H1 (cell line): Measurements from ENCODE around the gene EGFLAM. TPM values are rescaled to one million over a fixed set of nuclear protein-coding genes. Genes with fewer than 3 reads are reported as not detected.

Experiments used
- CTCF ChIA-PET: fragments of 300-600 bp; sonication (Branson Sonifier 250); formaldehyde crosslinking; loops from one replicate; lab custom pipeline; 2021; ENCODE audit not compliant: partially characterized antibody; lab: Charles Lee
- POLR2A ChIA-PET: fragments of 300-600 bp; sonication (Branson Sonifier 250); formaldehyde crosslinking; loops from one replicate; lab custom pipeline; 2021; ENCODE audit warnings: inconsistent platforms; ENCODE audit not compliant: partially characterized antibody; lab: Charles Lee
- DNase-seq, 2 experiments: peaks; one replicate each; pipeline versions ENCODE4 v3.0.0 to v3.0.0-alpha.2; 2010 to 2022; ENCODE audit warnings: low spot score in 2 of 2, low read depth in 1 of 2, mixed read lengths in 1 of 2
- FAIRE-seq: peaks from 2 replicates; lab custom pipeline; 2011; peaks lifted over from hg19 to GRCh38; lab: Jason Lieb, UNC
- H2AFZ ChIP-seq: 2 replicates; pipeline ENCODE4 v1.8.1; 2012; ENCODE audit warnings: low read length, inconsistent platforms
- H2AK5ac ChIP-seq: 2 replicates; pipeline ENCODE4 v1.6.1; 2013; ENCODE audit warnings: low read depth, low read length
- H2BK120ac ChIP-seq: replicated peaks from 2 replicates; pipeline ENCODE3; 2013; ENCODE audit warnings: low read depth, low read length, inconsistent platforms
- H2BK12ac ChIP-seq: 2 replicates; pipeline ENCODE4 v1.6.1; 2013; ENCODE audit warnings: low read depth, low read length
- H2BK15ac ChIP-seq: 2 replicates; pipeline ENCODE4 v1.6.1; 2013; ENCODE audit warnings: low read length
- H2BK20ac ChIP-seq: 2 replicates; pipeline ENCODE4 v1.6.1; 2013; ENCODE audit warnings: low read length
- H2BK5ac ChIP-seq: 2 replicates; pipeline ENCODE4 v1.6.1; 2013; ENCODE audit warnings: low read depth, low read length
- H3K14ac ChIP-seq: 2 replicates; pipeline ENCODE4 v1.6.1; 2013; ENCODE audit warnings: inconsistent platforms; ENCODE audit not compliant: insufficient read length
- H3K18ac ChIP-seq: 2 replicates; pipeline ENCODE4 v1.6.1; 2013; ENCODE audit warnings: low read length; ENCODE audit errors: extremely low read depth
- H3K23ac ChIP-seq: 2 replicates; pipeline ENCODE4 v1.6.1; 2013; ENCODE audit warnings: inconsistent platforms; ENCODE audit not compliant: insufficient read length
- H3K23me2 ChIP-seq: 2 replicates; pipeline ENCODE4 v1.6.1; 2013; ENCODE audit warnings: low read depth, low read length
- H3K27ac ChIP-seq: 2 replicates; pipeline ENCODE4 v1.6.1; 2011; ENCODE audit warnings: low read depth, low read length, inconsistent platforms
- H3K27me3 ChIP-seq, 4 experiments: replicated peaks in 1 of 4; 1 replicate in 1 of 4; 2 replicates in 3 of 4; pipeline versions ENCODE4 v1.6.1 to v1.8.1; 2011 to 2013; ENCODE audit warnings: low read length in 3 of 4, mild to moderate bottlenecking in 3 of 4, inconsistent platforms in 2 of 4, mixed read lengths in 2 of 4, moderate library complexity in 1 of 4; ENCODE audit not compliant: control insufficient read depth in 3 of 4, insufficient read depth in 3 of 4; ENCODE audit errors: extremely low read depth in 1 of 4
- H3K36me3 ChIP-seq, 4 experiments: 2 replicates each; pipeline versions ENCODE4 v1.6.1 to v1.8.1; 2011 to 2013; ENCODE audit warnings: mild to moderate bottlenecking in 4 of 4, low read length in 3 of 4, moderate library complexity in 2 of 4, control low read depth in 1 of 4, inconsistent platforms in 1 of 4; ENCODE audit not compliant: insufficient read depth in 4 of 4, control insufficient read depth in 2 of 4
- H3K4ac ChIP-seq: replicated peaks from 2 replicates; pipeline ENCODE3; 2013; ENCODE audit warnings: low read length, low read depth, mixed read lengths, inconsistent platforms; ENCODE audit not compliant: insufficient read length
- H3K4me1 ChIP-seq, 4 experiments: replicated peaks in 1 of 4; 1 replicate in 1 of 4; 2 replicates in 3 of 4; pipeline versions ENCODE4 v1.6.1 to v1.8.1; 2011 to 2013; ENCODE audit warnings: low read length in 3 of 4, inconsistent platforms in 2 of 4, mixed read lengths in 1 of 4; ENCODE audit not compliant: insufficient read depth in 4 of 4, control insufficient read depth in 3 of 4
- H3K4me2 ChIP-seq, 2 experiments: 2 replicates each; pipeline versions ENCODE4 v1.6.1 to v1.8.1; 2011 to 2013; ENCODE audit warnings: low read depth in 2 of 2, low read length in 2 of 2, control low read depth in 1 of 2, inconsistent platforms in 1 of 2, mild to moderate bottlenecking in 1 of 2; ENCODE audit not compliant: insufficient read depth in 1 of 2
- H3K4me3 ChIP-seq, 4 experiments: fragments of 200-600, 300-600 bp in 1 of 4; sonication (generic), shearing (Covaris generic), sonication (Bioruptor Twin) in 1 of 4; 2 replicates each; pipeline versions ENCODE4 v1.5.1 to v1.8.1; 2011 to 2016; ENCODE audit warnings: low read length in 4 of 4, low read depth in 3 of 4, control low read depth in 2 of 4, inconsistent platforms in 2 of 4, mild to moderate bottlenecking in 2 of 4, mixed read lengths in 1 of 4, moderate library complexity in 1 of 4; ENCODE audit not compliant: insufficient read depth in 2 of 4; ENCODE audit errors: extremely low read depth in 1 of 4
- H3K56ac ChIP-seq: replicated peaks from 2 replicates; pipeline ENCODE3; 2013; ENCODE audit warnings: low read depth, mild to moderate bottlenecking, mixed read lengths, low read length, inconsistent platforms; ENCODE audit not compliant: insufficient read length
- H3K79me1 ChIP-seq: 2 replicates; pipeline ENCODE4 v1.6.1; 2013; ENCODE audit warnings: low read depth, low read length, control low read depth
- H3K79me2 ChIP-seq, 2 experiments: 2 replicates each; pipeline versions ENCODE4 v1.6.1 to v1.8.1; 2012 to 2013; ENCODE audit warnings: low read length in 2 of 2, mild to moderate bottlenecking in 2 of 2, inconsistent platforms in 1 of 2; ENCODE audit not compliant: insufficient read depth in 2 of 2, control insufficient read depth in 1 of 2
- H3K9ac ChIP-seq, 4 experiments: replicated peaks in 1 of 4; 1 replicate in 1 of 4; 2 replicates in 3 of 4; pipeline versions ENCODE4 v1.6.1 to v1.8.1; 2011 to 2013; ENCODE audit warnings: low read depth in 3 of 4, low read length in 3 of 4, control low read depth in 2 of 4, mild to moderate bottlenecking in 2 of 4, moderate library complexity in 2 of 4, inconsistent platforms in 1 of 4; ENCODE audit errors: extremely low read depth in 1 of 4
- H3K9me3 ChIP-seq, 2 experiments: 2 replicates each; pipeline versions ENCODE4 v1.6.1 to v1.8.1; 2012 to 2013; ENCODE audit warnings: mild to moderate bottlenecking in 2 of 2, moderate library complexity in 2 of 2, control low read depth in 1 of 2, inconsistent platforms in 1 of 2, low read depth in 1 of 2, low read length in 1 of 2, mixed read lengths in 1 of 2; ENCODE audit not compliant: insufficient read depth in 2 of 2
- H4K20me1 ChIP-seq, 2 experiments: replicated peaks in 1 of 2; 2 replicates each; pipeline versions ENCODE3 to v1.8.1; 2011 to 2013; ENCODE audit warnings: inconsistent platforms in 2 of 2, low read length in 2 of 2, mild to moderate bottlenecking in 1 of 2; ENCODE audit not compliant: insufficient read depth in 2 of 2, control insufficient read depth in 1 of 2
- H4K5ac ChIP-seq: 2 replicates; pipeline ENCODE4 v1.6.1; 2013; ENCODE audit warnings: low read length, low read depth, mixed read lengths, inconsistent platforms; ENCODE audit not compliant: insufficient read length
- H4K8ac ChIP-seq: 2 replicates; pipeline ENCODE4 v1.8.0; 2013; ENCODE audit warnings: mild to moderate bottlenecking, moderate library complexity, low read length, inconsistent platforms; ENCODE audit not compliant: insufficient read depth; ENCODE audit errors: extremely low read depth
- H4K91ac ChIP-seq: replicated peaks from 2 replicates; pipeline ENCODE3; 2013; ENCODE audit warnings: low read length, mixed read lengths, inconsistent platforms; ENCODE audit not compliant: insufficient read length
- CREB1 ChIP-seq: IDR thresholded peaks from 2 replicates; pipeline ENCODE4 v1.6.1; 2012; ENCODE audit warnings: inconsistent platforms
- EZH2 ChIP-seq: fragments of 200-600 bp; sonication (generic); IDR thresholded peaks from 2 replicates; pipeline ENCODE4 v1.7.1; 2012; ENCODE audit warnings: low read depth, mild to moderate bottlenecking, moderate library complexity, low read length, inconsistent platforms; ENCODE audit not compliant: severe bottlenecking
- HDAC6 ChIP-seq: IDR thresholded peaks from one replicate; pipeline ENCODE4 v1.7.1; 2012; ENCODE audit warnings: low read depth, mild to moderate bottlenecking, inconsistent platforms, low read length, moderate library complexity
- MAFK ChIP-seq: IDR thresholded peaks from 2 replicates; pipeline ENCODE4 v1.6.1; 2012; ENCODE audit warnings: low read depth, mild to moderate bottlenecking, improper control_type of control experiment, low read length
- POU5F1 ChIP-seq: IDR thresholded peaks from 2 replicates; pipeline ENCODE4 v1.6.1; 2011; ENCODE audit warnings: low read depth, mild to moderate bottlenecking, low read length, moderate library complexity
- WGBS, 2 experiments: shearing (Covaris generic) in 1 of 2; methylation state at CpG; one replicate each; pipeline versions ENCODE4 v1.1.6 to v1.1.7; 2013 to 2015; ENCODE audit warnings: low lambda C conversion rate in 2 of 2, mixed read lengths in 2 of 2, inconsistent platforms in 1 of 2, low coverage in 1 of 2, missing lambda C conversion rate in 1 of 2; ENCODE audit not compliant: insufficient replicate concordance in 2 of 2, insufficient coverage in 1 of 2, insufficient read length in 1 of 2; ENCODE audit errors: extremely low coverage in 1 of 2, missing lambda C conversion rate in 1 of 2; 5-methylcytosine and 5-hydroxymethylcytosine counted together
- polyA plus RNA-seq, 7 experiments: library from polyadenylated mRNA; depleted of rRNA in 3 of 7; stranded (reverse) in 5 of 7; unstranded in 2 of 7; fragments of >200 nt in 5 of 7; fragments of 200-250 nt in 2 of 7; gene quantifications; 1 replicate in 5 of 7; 2 replicates in 1 of 7; 4 replicates in 1 of 7; pipeline versions ENCODE4 v1.2.1 to v1.2.3, GENCODE V29; 2011 to 2013; ENCODE audit warnings: missing spikeins in 2 of 7, mixed read lengths in 2 of 7
- total RNA-seq: library from RNA; stranded (reverse); fragmentation: NEBNext Ultra II Directional; extraction: Animal tissue kit (Norgen Biotek cat#: 25700); gene quantifications from 2 replicates; pipeline ENCODE4 v1.2.1, GENCODE V29; 2021

Gene EGFLAM
- total and polyA plus RNA-seq, 2 of the 8 experiments (the other 6 are each of a cell fraction or from before 2014, with no cell fraction given): 0.20 to 0.24 TPM

- Histone ChIP-seq H4K91ac (no peak overlapping the region), H3K18ac (no peak overlapping the region), H4K20me1 (no peaks in the 10 kb centered on the region), H3K4me3 (no peak overlapping the region), H2BK5ac (no peak overlapping the region), H3K79me1 (no peaks in the 10 kb centered on the region), H3K36me3 (no peaks in the 10 kb centered on the region), H2BK20ac (no peak overlapping the region), H3K4ac (no peak overlapping the region), H4K5ac (no peak overlapping the region), H3K23ac (no peak overlapping the region), H3K14ac (no peak overlapping the region), H4K8ac (no peak overlapping the region), H3K9ac (no peak overlapping the region), H3K23me2 (no peaks in the 10 kb centered on the region), H3K9me3 (no peaks in the 10 kb centered on the region), H3K4me1 (no peaks in the 10 kb centered on the region), H2AFZ (no peak overlapping the region), H2BK120ac (no peak overlapping the region), H3K79me2 (no peaks in the 10 kb centered on the region; a peak in 1 of 4 replicates), H2AK5ac (no peak overlapping the region), H3K27me3 (no peaks in the 10 kb centered on the region), H3K4me2 (no peak overlapping the region), H2BK15ac (no peak overlapping the region), H3K56ac (no peak overlapping the region), H2BK12ac (no peak overlapping the region), H3K27ac (no peak overlapping the region)
- DNase-seq: no peak
- POLR2A ChIA-PET: no interaction called here
- no peak for FAIRE-seq
- 90% methylated on average over 7 of the region's 7 CpGs; no CpG with 5 or more reads in 1 of the 2 experiments for WGBS, 2 experiments
- TF ChIP-seq MAFK (no peak), EZH2 (no peak), HDAC6 (no peak), CREB1 (no peak), POU5F1 (no peak)
- CTCF ChIA-PET: interaction anchor here (0.8 to 6.1 kb wide), 4 partner anchors 14 to 231 kb away, joined by 4 to 40 read pairs (median 16); no protein-coding TSS in a partner anchor
Measured at GRCh38 chr5:38434966-38435705, 176.8 kb downstream of the EGFLAM start.
